Neural progenitor cell (in vitro differentiated cells): Measurements from ENCODE around the gene UQCC2. TPM values are rescaled to one million over a fixed set of nuclear protein-coding genes. Genes with fewer than 3 reads are reported as not detected.

Experiments used
- DNase-seq: peaks from one replicate; pipeline ENCODE4 v3.0.0-alpha.2; 2016; ENCODE audit warnings: low spot score
- H2AFZ ChIP-seq: fragments of 200-600 bp; sonication (generic); replicated peaks from 2 replicates; pipeline ENCODE4 v1.6.1; 2016; ENCODE audit warnings: antibody characterized with exemption
- H3F3A ChIP-seq: fragments of 200-600 bp; sonication (generic); 2 replicates; pipeline ENCODE4 v1.6.1; 2016; ENCODE audit warnings: antibody characterized with exemption, low read depth
- H3K27ac ChIP-seq: fragments of 200-600 bp; sonication (generic); 2 replicates; pipeline ENCODE4 v1.5.1; 2016; ENCODE audit warnings: mild to moderate bottlenecking
- H3K27me3 ChIP-seq: fragments of 200-600 bp; sonication (generic); 2 replicates; pipeline ENCODE4 v1.6.1; 2016; ENCODE audit warnings: mild to moderate bottlenecking, moderate library complexity
- H3K36me3 ChIP-seq: fragments of 200-600 bp; sonication (generic); 2 replicates; pipeline ENCODE4 v1.5.1; 2016
- H3K4me1 ChIP-seq: fragments of 200-600 bp; sonication (generic); 2 replicates; pipeline ENCODE4 v1.6.1; 2016; ENCODE audit warnings: mixed run types
- H3K4me2 ChIP-seq: fragments of 200-600 bp; sonication (generic); 2 replicates; pipeline ENCODE4 v1.6.1; 2016
- H3K4me3 ChIP-seq: fragments of 200-600 bp; sonication (generic); 2 replicates; pipeline ENCODE4 v1.5.1; 2016
- H3K79me2 ChIP-seq: fragments of 200-600 bp; sonication (generic); 2 replicates; pipeline ENCODE4 v1.6.1; 2016; ENCODE audit warnings: low read depth
- H3K9ac ChIP-seq: fragments of 200-600 bp; sonication (generic); 2 replicates; pipeline ENCODE4 v1.6.1; 2016
- H3K9me3 ChIP-seq: fragments of 200-600 bp; sonication (generic); 2 replicates; pipeline ENCODE4 v1.5.1; 2016; ENCODE audit warnings: low read depth
- H4K20me1 ChIP-seq: fragments of 200-600 bp; sonication (generic); 2 replicates; pipeline ENCODE4 v1.6.1; 2016; ENCODE audit warnings: low read depth
- H3K27ac Mint-ChIP-seq: 3 replicates; pipeline ENCODE4 v1.8.0; 2021; ENCODE audit warnings: mixed read lengths
- H3K27me3 Mint-ChIP-seq: 2 replicates; pipeline ENCODE4 v1.8.0; 2022; ENCODE audit warnings: low read depth, mild to moderate bottlenecking, inconsistent platforms, moderate library complexity, mixed read lengths; ENCODE audit not compliant: insufficient read depth
- H3K36me3 Mint-ChIP-seq: 3 replicates; pipeline ENCODE4 v1.8.0; 2021; ENCODE audit warnings: mixed read lengths
- H3K4me1 Mint-ChIP-seq: 3 replicates; pipeline ENCODE4 v1.8.0; 2021; ENCODE audit warnings: mixed read lengths
- H3K4me3 Mint-ChIP-seq: 3 replicates; pipeline ENCODE4 v1.8.0; 2021; ENCODE audit warnings: mild to moderate bottlenecking, moderate library complexity, mixed read lengths
- H3K9me3 Mint-ChIP-seq: 3 replicates; pipeline ENCODE4 v1.8.0; 2020; ENCODE audit warnings: mixed read lengths
- CTCF ChIP-seq: fragments of 200-600 bp; sonication (generic); IDR thresholded peaks from 2 replicates; pipeline ENCODE4 v1.5.1; 2017; ENCODE audit warnings: antibody characterized with exemption, mild to moderate bottlenecking
- EZH2 ChIP-seq: fragments of 200-600 bp; sonication (generic); IDR thresholded peaks from 2 replicates; pipeline ENCODE4 v1.6.1; 2017; ENCODE audit warnings: antibody characterized with exemption, mild to moderate bottlenecking, moderate library complexity
- EZH2phosphoT487 ChIP-seq: fragments of 200-600 bp; sonication (generic); IDR thresholded peaks from 2 replicates; pipeline ENCODE4 v1.6.1; 2017; ENCODE audit warnings: antibody characterized with exemption
- total RNA-seq: library from RNA; depleted of rRNA; stranded (reverse); fragments of >200 nt; gene quantifications from 2 replicates; pipeline ENCODE4 v1.2.3, GENCODE V29; 2015; ENCODE audit warnings: low replicate concordance

Gene UQCC2
- total RNA-seq, 1 donor from 2014 or later = 95.9 TPM

GRCh38 chr6:33728438-33728837 is 16.9 kb upstream of the UQCC2 start:
- Histone ChIP-seq H3K79me2 (no peaks in the 10 kb centered on the region), H3F3A (peaks cover 4% of the 10 kb centered on the region), H3K4me3 (no peak overlapping the region), H3K27me3 (no peaks in the 10 kb centered on the region), H3K27ac (no peak overlapping the region), H3K4me1 (peaks cover 4% of the 10 kb centered on the region), H2AFZ (no peak overlapping the region), H3K9me3 (no peaks in the 10 kb centered on the region), H3K36me3 (no peaks in the 10 kb centered on the region), H3K9ac (no peak overlapping the region), H4K20me1 (no peaks in the 10 kb centered on the region), H3K4me2 (no peak overlapping the region)
- H3K9me3 Mint-ChIP-seq = no peaks in the 10 kb centered on the region
- no peak overlapping the region for H3K4me3 Mint-ChIP-seq
- no peak for TF ChIP-seq EZH2
- TF ChIP-seq EZH2phosphoT487 = no peak
- no peak for TF ChIP-seq CTCF
- H3K27ac Mint-ChIP-seq = no peak overlapping the region
- no peak for DNase-seq
- no peaks in the 10 kb centered on the region for H3K36me3 Mint-ChIP-seq
- peaks cover 21% of the 10 kb centered on the region for H3K4me1 Mint-ChIP-seq
- peaks cover 8% of the 10 kb centered on the region for H3K27me3 Mint-ChIP-seq

GRCh38 chr6:33727932-33728331 is 16.4 kb upstream of the UQCC2 start:
- Histone ChIP-seq H3F3A (peaks cover 4% of the 10 kb centered on the region), H3K79me2 (no peaks in the 10 kb centered on the region), H3K9me3 (no peaks in the 10 kb centered on the region), H3K4me1 (peaks cover 4% of the 10 kb centered on the region), H2AFZ (no peak overlapping the region), H3K27ac (no peak overlapping the region), H3K4me3 (no peak overlapping the region), H3K9ac (no peak overlapping the region), H3K36me3 (no peaks in the 10 kb centered on the region), H3K27me3 (no peaks in the 10 kb centered on the region), H4K20me1 (no peaks in the 10 kb centered on the region), H3K4me2 (no peak overlapping the region)
- H3K27ac Mint-ChIP-seq = no peak overlapping the region
- no peak for TF ChIP-seq EZH2
- TF ChIP-seq CTCF = no peak
- TF ChIP-seq EZH2phosphoT487 = no peak
- peaks cover 16% of the 10 kb centered on the region for H3K4me1 Mint-ChIP-seq
- DNase-seq = no peak
- no peaks in the 10 kb centered on the region for H3K36me3 Mint-ChIP-seq
- no peaks in the 10 kb centered on the region for H3K9me3 Mint-ChIP-seq
- H3K27me3 Mint-ChIP-seq = peaks cover 8% of the 10 kb centered on the region
- H3K4me3 Mint-ChIP-seq = no peak overlapping the region

GRCh38 chr6:33727126-33727525 is 15.6 kb upstream of the UQCC2 start:
- no peak overlapping the region for H2AFZ ChIP-seq
- H3K27me3 Mint-ChIP-seq = peaks cover 8% of the 10 kb centered on the region

GRCh38 chr6:33726696-33727095 is 15.2 kb upstream of the UQCC2 start:
- Histone ChIP-seq H4K20me1 (no peaks in the 10 kb centered on the region), H3K4me1 (peaks cover 4% of the 10 kb centered on the region), H3K27ac (no peak overlapping the region), H3K79me2 (no peaks in the 10 kb centered on the region), H3K4me2 (no peak overlapping the region), H3K9ac (no peak overlapping the region), H3F3A (peaks cover 4% of the 10 kb centered on the region), H3K9me3 (no peaks in the 10 kb centered on the region), H3K4me3 (no peak overlapping the region), H2AFZ (no peak overlapping the region), H3K36me3 (no peaks in the 10 kb centered on the region), H3K27me3 (no peaks in the 10 kb centered on the region)
- DNase-seq = no peak
- Mint-ChIP-seq H3K4me3 (no peak overlapping the region), H3K27me3 (peaks cover 8% of the 10 kb centered on the region), H3K4me1 (peaks cover 10% of the 10 kb centered on the region), H3K9me3 (no peaks in the 10 kb centered on the region), H3K27ac (no peak overlapping the region), H3K36me3 (no peaks in the 10 kb centered on the region)
- TF ChIP-seq EZH2phosphoT487 (no peak), CTCF (no peak), EZH2 (no peak)

More at GRCh38 chr6:33727126-33727525, 15.6 kb upstream of the UQCC2 start:
- Histone ChIP-seq H3K4me3 (no peak overlapping the region), H3K4me2 (no peak overlapping the region), H3K79me2 (no peaks in the 10 kb centered on the region), H3K9ac (no peak overlapping the region), H3K27me3 (no peaks in the 10 kb centered on the region), H3K9me3 (no peaks in the 10 kb centered on the region), H3K36me3 (no peaks in the 10 kb centered on the region), H4K20me1 (no peaks in the 10 kb centered on the region), H3K4me1 (peaks cover 4% of the 10 kb centered on the region), H3K27ac (no peak overlapping the region), H3F3A (peaks cover 4% of the 10 kb centered on the region)
- no peak for TF ChIP-seq EZH2
- TF ChIP-seq EZH2phosphoT487 = no peak
- Mint-ChIP-seq H3K4me1 (peaks cover 10% of the 10 kb centered on the region), H3K4me3 (no peak overlapping the region), H3K9me3 (no peaks in the 10 kb centered on the region), H3K36me3 (no peaks in the 10 kb centered on the region), H3K27ac (no peak overlapping the region)
- DNase-seq = no peak
